GM18873 (cell line): ENCODE measurements around the gene GLYR1.

ENCODE experiments used
- ATAC-seq: cut with Tn5 transposase; IDR thresholded peaks from one replicate; pipeline ENCODE4 v1.9.1; 2021; ENCODE audit warnings: mild to moderate bottlenecking, moderate library complexity, moderate number of reproducible peaks; ENCODE audit not compliant: unreplicated experiment, low FRiP score

GLYR1 gene

GRCh38 chr16:4813251-4814003, 33.7 kb downstream of the GLYR1 start:
- ATAC-seq = no peak

GRCh38 chr16:4811773-4812172, 35.3 kb downstream of the GLYR1 start:
- ATAC-seq = no peak

GRCh38 chr16:4811242-4811641, 35.8 kb downstream of the GLYR1 start:
- ATAC-seq = no peak

DNA sequence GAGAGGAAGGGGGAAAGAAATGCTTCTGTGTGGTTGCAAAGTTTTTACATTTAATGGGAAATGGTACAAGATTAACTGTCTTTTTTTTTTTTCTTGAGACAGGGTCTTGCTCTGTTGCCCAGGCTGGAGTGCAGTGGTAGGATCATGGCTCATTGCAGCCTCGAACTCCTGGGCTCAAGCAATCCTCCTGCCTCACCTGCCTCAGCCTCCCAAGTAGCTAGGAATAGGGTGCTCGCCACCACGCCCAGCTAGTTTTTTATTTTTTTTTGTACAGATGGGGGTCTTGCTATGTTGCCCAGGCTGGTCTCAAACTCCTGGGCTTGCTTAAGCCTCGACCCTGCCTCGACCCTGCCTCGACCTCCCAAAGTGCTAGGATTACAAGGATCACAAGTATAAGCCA, 40.8 kb downstream of the GLYR1 start:
- no peak for ATAC-seq

DNA sequence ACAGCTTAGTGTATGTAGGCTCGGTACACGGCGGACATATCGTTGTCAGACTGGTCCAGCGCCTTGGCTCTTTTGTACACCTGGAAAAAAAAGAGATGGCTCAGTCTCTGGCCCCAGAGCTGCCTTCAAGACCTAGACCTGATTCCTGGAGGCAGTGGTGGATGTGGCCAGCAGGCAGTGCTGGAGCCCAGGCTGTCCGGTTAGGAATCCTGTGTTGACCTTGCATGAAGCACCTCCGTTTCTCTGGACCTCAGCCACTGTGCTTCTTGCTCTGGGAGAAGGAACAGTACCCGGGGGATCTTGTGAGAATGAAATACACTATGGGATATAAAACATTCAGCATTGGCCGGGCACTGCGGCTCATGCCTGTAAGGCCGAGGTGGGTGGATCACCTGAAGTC, 41.9 kb downstream of the GLYR1 start:
- ATAC-seq = no peak

DNA sequence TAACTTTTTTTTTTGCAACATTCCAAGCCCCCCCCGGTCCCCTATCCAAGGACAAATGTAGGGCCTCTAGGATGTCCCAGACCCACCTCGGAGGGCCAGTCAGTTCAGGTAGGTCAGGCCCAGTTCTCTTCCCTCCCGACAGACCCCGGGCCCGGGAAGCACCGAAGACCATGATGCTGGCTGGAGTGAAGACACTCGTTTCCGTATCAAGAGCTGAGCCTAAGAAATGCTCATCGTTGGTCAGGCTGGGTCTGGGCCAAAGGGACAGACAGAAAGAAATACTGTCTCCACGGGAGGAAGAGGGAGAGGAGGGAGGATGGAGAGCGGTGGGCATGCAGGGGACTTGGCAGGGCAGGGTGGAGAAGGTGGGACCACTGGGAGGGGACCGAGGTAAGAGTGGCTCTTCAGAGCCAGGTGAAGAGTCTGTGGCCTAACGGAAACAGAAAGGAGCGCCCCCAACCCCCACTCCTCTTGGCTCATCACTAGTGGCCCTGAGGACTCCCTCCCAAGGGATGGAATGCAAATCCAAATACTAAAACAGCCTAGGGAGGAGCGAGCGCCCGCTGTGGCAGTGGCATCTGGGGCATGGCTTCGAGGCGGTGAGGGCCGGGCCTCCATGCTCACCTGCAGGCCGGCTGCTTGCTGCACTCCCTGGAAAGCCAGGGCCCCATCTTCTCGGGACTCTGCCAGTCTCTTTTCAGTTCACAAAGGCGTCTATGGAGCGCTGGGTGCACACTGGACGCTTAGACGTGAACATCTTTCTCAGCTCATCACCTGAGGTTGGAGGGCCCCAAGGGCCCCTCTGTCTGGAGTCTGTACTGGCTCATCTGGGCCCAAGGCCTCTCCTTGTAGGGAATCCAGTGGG, 43.0 kb downstream of the GLYR1 start:
- ATAC-seq = no peak

GRCh38 chr16:4803401-4803844, 43.7 kb downstream of the GLYR1 start:
- no peak for ATAC-seq

GRCh38 chr16:4802659-4803287, 44.3 kb downstream of the GLYR1 start:
- peak; percentile 85 for ATAC-seq

DNA sequence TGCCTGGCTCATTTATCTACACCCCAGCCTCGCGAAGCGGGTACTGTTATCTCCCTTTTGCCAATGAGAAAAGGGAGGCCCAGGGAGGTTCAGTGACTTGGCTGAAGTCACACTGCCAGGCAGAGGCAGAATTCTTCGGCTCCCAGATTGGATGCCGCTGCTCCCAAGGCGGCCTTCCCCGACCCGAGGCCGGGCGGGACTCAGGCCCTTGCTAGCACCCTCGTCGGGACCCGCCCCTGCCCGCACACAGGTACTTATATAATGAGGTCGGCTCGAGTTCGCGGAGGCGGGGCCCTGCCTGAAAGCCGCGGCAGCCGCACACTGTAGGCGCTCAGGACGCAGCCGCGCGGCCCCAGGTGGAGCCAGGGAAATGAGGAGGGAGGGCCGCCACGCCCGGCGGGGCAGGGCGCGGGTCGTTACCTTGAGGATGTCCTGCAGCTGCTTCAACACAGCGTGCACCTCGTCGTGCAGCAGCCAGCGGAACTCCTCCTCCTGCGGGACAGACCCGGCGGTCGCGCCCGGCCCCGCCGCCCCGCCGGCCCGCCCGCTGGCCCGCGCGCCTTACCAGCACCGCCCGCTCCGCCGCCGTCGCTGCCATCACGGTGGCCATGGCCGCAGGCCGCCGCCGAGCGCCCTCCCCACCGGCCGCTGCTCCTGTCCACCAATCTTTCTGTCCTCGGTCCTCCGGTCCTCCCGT, 45.0 kb downstream of the GLYR1 start, which contains the start of gene ROGDI:
Gene ROGDI, minus strand, starts transcription at position 672 of the 697 bp plus-strand sequence. Its CDS starts 62 bp downstream, at position 610.
- ATAC-seq = peak; percentile 44

DNA sequence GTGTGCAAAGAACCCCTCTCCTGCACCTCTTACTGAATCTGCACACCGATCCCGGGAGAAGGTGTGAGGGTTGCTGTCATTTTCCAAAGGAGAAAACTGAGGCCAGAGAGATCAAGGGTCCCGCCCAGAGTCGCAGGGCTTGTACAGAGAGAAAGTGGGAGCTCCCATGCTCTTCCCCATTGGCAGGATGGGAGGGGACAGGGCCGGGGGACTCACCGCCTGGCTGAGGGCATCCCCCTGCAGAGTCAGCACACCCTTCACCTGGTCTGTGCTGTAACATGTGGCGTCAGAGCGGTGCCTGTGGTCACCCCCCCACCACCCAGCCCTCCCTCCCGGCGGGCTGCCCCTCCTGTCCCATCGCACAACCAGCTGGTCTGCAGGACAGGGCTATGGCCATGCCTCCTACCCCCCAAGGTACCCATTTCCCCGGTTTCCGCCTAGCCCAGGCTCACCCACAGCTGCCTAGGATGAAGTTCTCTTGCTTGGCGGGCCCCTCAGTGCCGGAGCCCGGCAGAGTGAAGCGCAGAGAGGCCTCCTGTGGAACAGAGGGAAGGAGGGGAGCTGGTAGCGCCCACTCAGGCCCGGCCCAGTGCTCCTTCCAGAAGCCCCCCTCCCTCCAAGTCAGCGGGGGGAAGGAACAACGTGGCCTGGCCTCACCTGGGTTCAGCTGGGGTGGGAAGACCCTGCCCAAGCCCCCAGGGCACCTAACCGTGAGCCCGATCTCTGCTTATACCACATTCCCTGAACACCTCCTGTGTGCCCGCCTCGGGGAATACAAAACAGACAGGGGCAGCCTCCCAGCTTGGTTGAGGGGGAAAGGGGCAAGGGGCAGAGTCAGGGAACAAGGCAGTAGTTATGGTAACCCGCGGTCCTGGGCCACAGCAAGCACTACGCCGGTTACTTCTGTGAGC, 45.8 kb downstream of the GLYR1 start:
- ATAC-seq = no peak

- ATAC-seq = no peak
Measured at GRCh38 chr16:4800290-4801041, 46.6 kb downstream of the GLYR1 start.

- no peak for ATAC-seq
Measured at GRCh38 chr16:4799171-4799855, 47.8 kb downstream of the GLYR1 start.

DNA sequence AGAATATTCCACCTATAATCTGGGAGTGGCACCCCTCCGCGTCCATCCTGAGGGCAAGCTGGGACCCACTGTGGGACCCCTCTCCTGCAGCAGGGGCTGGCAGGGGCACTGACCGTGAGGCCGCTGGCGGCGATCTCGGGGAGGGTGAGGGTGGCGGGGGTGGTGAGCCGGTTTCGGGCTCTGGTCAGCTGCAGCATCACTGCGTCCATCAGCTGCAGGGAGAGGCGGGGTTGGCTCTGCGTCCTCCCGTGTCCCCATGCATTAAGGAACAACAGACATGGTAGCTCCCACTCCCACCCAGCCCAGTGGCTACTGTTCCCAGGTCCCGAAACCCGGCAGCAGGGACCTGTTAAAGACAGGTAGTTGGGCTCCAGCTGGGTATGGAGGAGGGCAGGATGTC, 48.6 kb downstream of the GLYR1 start:
- no peak for ATAC-seq

GRCh38 chr16:4797805-4798252, 49.3 kb downstream of the GLYR1 start:
- ATAC-seq = no peak

- ATAC-seq = no peak
Measured at GRCh38 chr16:4796982-4797804, 49.9 kb downstream of the GLYR1 start.

GRCh38 chr16:4795828-4796572, 51.1 kb downstream of the GLYR1 start:
- no peak for ATAC-seq
